Breast epithelium (tissue), 3 donors: ENCODE results near the gene TTLL1.

Source experiments
- CTCF ChIP-seq, 3 donors: fragments of 450-650 bp; IDR thresholded peaks; one replicate each; pipeline ENCODE4 v1.5.1; 2016 to 2017; ENCODE audit warnings: antibody characterized with exemption in 3 of 3, mild to moderate bottlenecking in 3 of 3, moderate library complexity in 3 of 3
- POLR2AphosphoS5 ChIP-seq, 3 donors: sonication (generic); formaldehyde crosslinking; IDR thresholded peaks; one replicate each; pipeline ENCODE4 v1.6.1; 2017; ENCODE audit warnings: antibody characterized with exemption in 3 of 3

GRCh38 chr22:43018615-43019014, 70.6 kb downstream of the TTLL1 start:
- no peak for TF ChIP-seq POLR2AphosphoS5 (IDR thresholded peaks at IDR 0.05)
- TF ChIP-seq CTCF (IDR thresholded peaks at IDR 0.05): no peak
